ENCODE data around the gene DISC1.

DNA sequence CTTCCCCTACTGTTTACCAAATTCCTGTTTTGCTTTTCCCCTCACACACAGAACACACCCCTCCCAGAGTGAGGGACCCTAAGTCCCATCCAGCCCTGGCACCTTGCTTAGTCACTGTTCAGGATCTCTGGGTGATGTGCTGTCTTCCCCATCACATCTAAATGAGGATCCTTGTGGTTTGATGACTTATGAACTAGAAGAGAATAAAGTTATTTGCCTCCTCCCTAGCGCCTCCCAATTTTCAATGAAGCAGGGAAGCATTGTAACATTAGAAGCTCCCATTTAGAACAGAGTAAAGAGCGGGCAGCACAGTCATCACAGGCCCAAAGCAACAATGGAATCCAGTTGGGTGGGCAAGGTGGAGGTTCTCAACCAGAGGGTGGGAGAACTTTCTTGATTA is 27.0 kb downstream of the DISC1 start:
- no peak for TF ChIP-seq CREB1 (IDR thresholded peaks at IDR 0.05)
- no peak for TF ChIP-seq CREB1 (CRISPR knock-in tag; IDR thresholded peaks at IDR 0.05)
- no peak for TF ChIP-seq MEIS1 (CRISPR knock-in tag; IDR thresholded peaks at IDR 0.05; ENCODE audit: borderline replicate concordance)
- TF ChIP-seq, protein P1, sequence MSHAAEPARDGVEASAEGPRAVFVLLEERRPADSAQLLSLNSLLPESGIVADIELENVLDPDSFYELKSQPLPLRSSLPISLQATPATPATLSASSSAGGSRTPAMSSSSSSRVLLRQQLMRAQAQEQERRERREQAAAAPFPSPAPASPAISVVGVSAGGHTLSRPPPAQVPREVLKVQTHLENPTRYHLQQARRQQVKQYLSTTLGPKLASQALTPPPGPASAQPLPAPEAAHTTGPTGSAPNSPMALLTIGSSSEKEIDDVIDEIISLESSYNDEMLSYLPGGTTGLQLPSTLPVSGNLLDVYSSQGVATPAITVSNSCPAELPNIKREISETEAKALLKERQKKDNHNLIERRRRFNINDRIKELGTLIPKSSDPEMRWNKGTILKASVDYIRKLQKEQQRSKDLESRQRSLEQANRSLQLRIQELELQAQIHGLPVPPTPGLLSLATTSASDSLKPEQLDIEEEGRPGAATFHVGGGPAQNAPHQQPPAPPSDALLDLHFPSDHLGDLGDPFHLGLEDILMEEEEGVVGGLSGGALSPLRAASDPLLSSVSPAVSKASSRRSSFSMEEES (CRISPR knock-in tag; IDR thresholded peaks at IDR 0.05) = no peak
- TF ChIP-seq, protein P2, sequence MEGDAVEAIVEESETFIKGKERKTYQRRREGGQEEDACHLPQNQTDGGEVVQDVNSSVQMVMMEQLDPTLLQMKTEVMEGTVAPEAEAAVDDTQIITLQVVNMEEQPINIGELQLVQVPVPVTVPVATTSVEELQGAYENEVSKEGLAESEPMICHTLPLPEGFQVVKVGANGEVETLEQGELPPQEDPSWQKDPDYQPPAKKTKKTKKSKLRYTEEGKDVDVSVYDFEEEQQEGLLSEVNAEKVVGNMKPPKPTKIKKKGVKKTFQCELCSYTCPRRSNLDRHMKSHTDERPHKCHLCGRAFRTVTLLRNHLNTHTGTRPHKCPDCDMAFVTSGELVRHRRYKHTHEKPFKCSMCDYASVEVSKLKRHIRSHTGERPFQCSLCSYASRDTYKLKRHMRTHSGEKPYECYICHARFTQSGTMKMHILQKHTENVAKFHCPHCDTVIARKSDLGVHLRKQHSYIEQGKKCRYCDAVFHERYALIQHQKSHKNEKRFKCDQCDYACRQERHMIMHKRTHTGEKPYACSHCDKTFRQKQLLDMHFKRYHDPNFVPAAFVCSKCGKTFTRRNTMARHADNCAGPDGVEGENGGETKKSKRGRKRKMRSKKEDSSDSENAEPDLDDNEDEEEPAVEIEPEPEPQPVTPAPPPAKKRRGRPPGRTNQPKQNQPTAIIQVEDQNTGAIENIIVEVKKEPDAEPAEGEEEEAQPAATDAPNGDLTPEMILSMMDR (CRISPR knock-in tag; IDR thresholded peaks at IDR 0.05) = no peak
